ENCODE data around the gene BMPR1A.
A peak's percentile ranks its signal among the peaks of the same experiment; 100 is the strongest.

The BMPR1A gene

DNA sequence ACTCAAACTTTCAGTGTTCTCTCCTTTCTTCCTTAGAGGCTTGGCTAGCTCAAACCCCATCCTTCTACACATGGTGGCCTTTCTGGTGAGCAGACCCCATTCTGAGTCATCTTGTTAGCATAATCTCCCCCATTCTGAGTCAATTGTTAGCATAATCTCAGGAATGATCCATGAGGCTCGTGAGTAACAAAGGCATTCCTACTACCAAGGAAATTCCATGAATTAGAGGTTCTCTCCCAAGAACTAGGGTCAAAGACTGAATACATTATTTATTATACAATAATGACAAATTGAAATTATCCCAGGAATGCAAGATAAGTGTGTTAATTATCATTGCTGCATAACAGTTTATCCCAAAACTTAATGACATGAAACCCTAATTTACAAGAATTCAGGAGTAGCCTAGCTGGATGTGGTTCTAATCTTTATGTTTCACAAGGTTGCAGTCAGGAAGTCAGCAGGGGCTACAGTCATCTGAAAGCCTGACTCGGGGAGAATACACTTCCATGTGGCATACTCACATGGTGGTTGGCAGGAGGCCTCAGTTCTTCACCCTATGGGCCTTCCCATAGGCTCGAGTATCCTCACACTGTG is 100.8 kb downstream of the BMPR1A start:
- TF ChIP-seq, protein P1, sequence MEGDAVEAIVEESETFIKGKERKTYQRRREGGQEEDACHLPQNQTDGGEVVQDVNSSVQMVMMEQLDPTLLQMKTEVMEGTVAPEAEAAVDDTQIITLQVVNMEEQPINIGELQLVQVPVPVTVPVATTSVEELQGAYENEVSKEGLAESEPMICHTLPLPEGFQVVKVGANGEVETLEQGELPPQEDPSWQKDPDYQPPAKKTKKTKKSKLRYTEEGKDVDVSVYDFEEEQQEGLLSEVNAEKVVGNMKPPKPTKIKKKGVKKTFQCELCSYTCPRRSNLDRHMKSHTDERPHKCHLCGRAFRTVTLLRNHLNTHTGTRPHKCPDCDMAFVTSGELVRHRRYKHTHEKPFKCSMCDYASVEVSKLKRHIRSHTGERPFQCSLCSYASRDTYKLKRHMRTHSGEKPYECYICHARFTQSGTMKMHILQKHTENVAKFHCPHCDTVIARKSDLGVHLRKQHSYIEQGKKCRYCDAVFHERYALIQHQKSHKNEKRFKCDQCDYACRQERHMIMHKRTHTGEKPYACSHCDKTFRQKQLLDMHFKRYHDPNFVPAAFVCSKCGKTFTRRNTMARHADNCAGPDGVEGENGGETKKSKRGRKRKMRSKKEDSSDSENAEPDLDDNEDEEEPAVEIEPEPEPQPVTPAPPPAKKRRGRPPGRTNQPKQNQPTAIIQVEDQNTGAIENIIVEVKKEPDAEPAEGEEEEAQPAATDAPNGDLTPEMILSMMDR (IDR thresholded peaks at IDR 0.05), result no peak

DNA sequence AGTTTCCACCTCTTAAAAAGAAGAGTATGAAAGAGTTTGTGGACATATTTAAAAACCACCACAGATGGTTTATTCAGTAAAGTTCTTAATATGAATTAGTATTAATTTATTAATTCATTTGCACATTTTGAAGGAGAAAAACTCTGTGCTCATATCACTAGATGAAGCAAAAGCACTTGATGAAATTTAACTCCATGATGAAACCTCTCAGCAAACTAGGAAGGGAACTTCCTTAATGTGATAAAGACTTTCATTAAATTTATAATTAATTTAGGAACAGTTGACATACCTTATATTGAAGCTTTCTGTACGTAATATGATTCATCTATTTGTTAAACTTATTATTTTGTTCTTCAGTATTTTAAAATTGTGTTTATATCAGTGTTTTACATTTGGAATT is 101.6 kb downstream of the BMPR1A start:
- Histone ChIP-seq H3K36me3 (no peaks in the 10 kb centered on the region), H3K9me3 (no peaks in the 10 kb centered on the region), H3K4me1 (peaks cover 0 to 18% (median 5%) of the 10 kb centered on the region in 4 donors), H3K4me3 (no peak overlapping the region), H3K27ac (no peak overlapping the region), H3K27me3 (no peaks in the 10 kb centered on the region)
- TF ChIP-seq, protein P1 (IDR thresholded peaks at IDR 0.05), result no peak
- no peak for DNase-seq
- intact Hi-C loops (cut with DNase I; ENCODE audit: low total_unique reads), result no loop called here

More for the DNA sequence above, 100.8 kb downstream of the BMPR1A start:
- H3K9me3 ChIP-seq, result no peaks in the 10 kb centered on the region
- H3K4me1 ChIP-seq, result peaks cover 0 to 10% (median 2%) of the 10 kb centered on the region in 4 donors
- intact Hi-C loops (cut with DNase I; ENCODE audit: low total_unique reads), result no loop called here
- H3K27me3 ChIP-seq, result no peaks in the 10 kb centered on the region
- DNase-seq, result no peak
- no peak overlapping the region for H3K27ac ChIP-seq
- H3K36me3 ChIP-seq, result no peaks in the 10 kb centered on the region
- H3K4me3 ChIP-seq, result no peak overlapping the region

DNA sequence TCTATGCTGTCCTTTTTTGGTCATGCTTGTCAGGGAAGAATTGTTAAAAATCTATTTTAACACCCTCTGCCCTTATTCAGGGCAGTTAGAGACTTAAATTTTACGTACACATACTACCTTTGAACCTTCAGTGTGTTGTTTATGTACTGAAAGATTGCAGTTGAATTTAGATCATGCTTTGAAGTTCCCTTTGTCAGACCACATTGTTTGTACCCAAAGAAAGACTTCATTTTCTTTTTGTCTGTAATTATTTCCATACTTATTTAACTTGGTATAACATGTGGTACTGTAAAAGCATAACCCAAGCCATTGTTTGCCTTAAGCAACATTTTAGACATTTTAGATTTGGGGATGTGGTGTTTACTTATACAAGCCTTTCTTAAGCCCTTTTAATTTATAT is 104.9 kb downstream of the BMPR1A start:
- H3K9me3 ChIP-seq, result no peaks in the 10 kb centered on the region
- intact Hi-C loops (cut with DNase I; ENCODE audit: low total_unique reads), result no loop called here

DNA sequence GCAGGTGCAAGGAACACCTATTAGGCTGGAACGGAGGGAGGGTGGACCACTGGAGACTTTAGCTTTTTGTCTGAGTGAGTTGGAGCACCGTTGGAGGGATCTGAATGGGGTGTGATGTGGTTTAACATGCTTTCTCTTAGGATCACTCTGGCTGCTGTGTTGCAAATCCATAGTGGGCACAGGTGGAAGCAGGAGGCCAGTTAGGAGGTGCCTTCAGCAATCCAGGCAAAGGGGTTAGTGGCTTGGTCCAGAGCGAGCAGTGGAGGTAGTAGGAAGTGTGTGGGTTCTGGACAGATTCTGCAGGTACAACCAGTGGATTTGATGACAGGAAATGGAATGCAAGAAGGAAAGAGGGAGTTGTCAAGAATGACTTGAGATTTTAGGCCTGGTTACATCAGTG is 106.0 kb downstream of the BMPR1A start:
- DNase-seq, result no peak
- H3K4me1 ChIP-seq, result peaks cover 0 to 45% (median 16%) of the 10 kb centered on the region in 4 donors
- no peaks in the 10 kb centered on the region for H3K27me3 ChIP-seq
- no peaks in the 10 kb centered on the region for H3K9me3 ChIP-seq
- TF ChIP-seq, protein P1 (IDR thresholded peaks at IDR 0.05), result no peak
- H3K36me3 ChIP-seq, result no peaks in the 10 kb centered on the region
- no peak overlapping the region for H3K4me3 ChIP-seq
- H3K27ac ChIP-seq, result peak overlapping the region; percentile 54 to 59
- intact Hi-C loops (cut with DNase I; ENCODE audit: low total_unique reads), result no loop called here

More for the DNA sequence above, 104.9 kb downstream of the BMPR1A start:
- Histone ChIP-seq H3K36me3 (no peaks in the 10 kb centered on the region), H3K4me3 (no peak overlapping the region), H3K27ac (no peak overlapping the region), H3K27me3 (no peaks in the 10 kb centered on the region), H3K4me1 (peaks cover 0 to 35% (median 15%) of the 10 kb centered on the region in 4 donors)
- TF ChIP-seq, protein P1 (IDR thresholded peaks at IDR 0.05), result no peak
- DNase-seq, result no peak

DNA sequence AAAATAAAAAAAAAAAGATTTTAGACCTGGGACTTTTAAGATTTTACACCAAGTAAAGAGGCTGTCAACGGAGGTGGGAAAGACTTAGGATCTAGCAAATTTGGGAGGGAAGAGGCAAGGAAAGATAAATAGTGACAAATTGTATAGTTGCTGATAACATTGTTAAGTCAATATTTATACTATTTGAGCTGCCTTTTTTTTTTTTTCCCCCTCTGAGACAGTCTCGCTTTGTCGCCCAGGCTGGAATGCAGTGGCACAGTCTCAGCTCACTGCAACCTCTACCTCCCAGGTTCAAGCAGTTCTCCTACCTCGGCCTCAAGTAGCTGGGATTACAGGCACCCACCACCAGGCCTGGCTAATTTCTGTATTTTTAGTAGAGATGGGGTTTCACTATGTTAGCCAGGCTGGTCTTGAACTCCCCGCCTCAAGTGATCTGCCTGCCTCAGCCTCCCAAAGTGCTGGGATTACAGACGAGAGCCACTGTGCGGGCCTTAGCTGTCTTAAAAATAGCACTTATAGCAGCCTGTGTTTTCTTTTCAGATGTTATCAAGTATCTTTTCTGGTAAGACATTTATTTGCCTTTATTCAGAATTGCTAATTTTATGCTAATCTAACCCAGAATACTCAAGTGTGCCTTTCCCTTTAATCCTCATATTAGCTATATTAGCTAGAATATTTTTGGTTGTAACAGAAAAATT is 106.5 kb downstream of the BMPR1A start:
- DNase-seq, result no peak

More for the DNA sequence above, 106.5 kb downstream of the BMPR1A start:
- Histone ChIP-seq H3K27me3 (no peaks in the 10 kb centered on the region), H3K27ac (peak overlapping the region; percentile 54 to 59), H3K4me1 (peaks cover 0 to 51% (median 16%) of the 10 kb centered on the region in 4 donors), H3K36me3 (no peaks in the 10 kb centered on the region), H3K9me3 (no peaks in the 10 kb centered on the region), H3K4me3 (no peak overlapping the region)
- intact Hi-C loops (cut with DNase I; ENCODE audit: low total_unique reads), result no loop called here
- TF ChIP-seq, protein P1 (IDR thresholded peaks at IDR 0.05), result no peak
